Epithelial cell of proximal tubule (primary cell): ENCODE results near the gene ANKRD35. TPM values are rescaled to one million over a fixed set of nuclear protein-coding genes. Genes with fewer than 3 reads are reported as not detected.

Experiments
- DNase-seq: peaks from one replicate; pipeline ENCODE4 v3.0.0-alpha.2; 2011; ENCODE audit warnings: low read depth
- H3K4me3 ChIP-seq: 2 replicates; pipeline ENCODE4 v1.5.1; 2011; ENCODE audit warnings: low read depth, mild to moderate bottlenecking, low read length
- total RNA-seq: library from RNA; depleted of rRNA; stranded (reverse); fragments of >200 nt; gene quantifications from 2 replicates; pipeline ENCODE4 v1.2.3, GENCODE V29; 2015
- TF ChIP-seq, protein P1 (sequence below): conservative IDR thresholded peaks from 2 replicates; pipeline ENCODE4 v1.5.1; 2012; ENCODE audit warnings: low read depth, mild to moderate bottlenecking, low read length

Gene ANKRD35
- total RNA-seq, 1 donor from 2014 or later = 1.6 TPM

- TF ChIP-seq, protein P1, sequence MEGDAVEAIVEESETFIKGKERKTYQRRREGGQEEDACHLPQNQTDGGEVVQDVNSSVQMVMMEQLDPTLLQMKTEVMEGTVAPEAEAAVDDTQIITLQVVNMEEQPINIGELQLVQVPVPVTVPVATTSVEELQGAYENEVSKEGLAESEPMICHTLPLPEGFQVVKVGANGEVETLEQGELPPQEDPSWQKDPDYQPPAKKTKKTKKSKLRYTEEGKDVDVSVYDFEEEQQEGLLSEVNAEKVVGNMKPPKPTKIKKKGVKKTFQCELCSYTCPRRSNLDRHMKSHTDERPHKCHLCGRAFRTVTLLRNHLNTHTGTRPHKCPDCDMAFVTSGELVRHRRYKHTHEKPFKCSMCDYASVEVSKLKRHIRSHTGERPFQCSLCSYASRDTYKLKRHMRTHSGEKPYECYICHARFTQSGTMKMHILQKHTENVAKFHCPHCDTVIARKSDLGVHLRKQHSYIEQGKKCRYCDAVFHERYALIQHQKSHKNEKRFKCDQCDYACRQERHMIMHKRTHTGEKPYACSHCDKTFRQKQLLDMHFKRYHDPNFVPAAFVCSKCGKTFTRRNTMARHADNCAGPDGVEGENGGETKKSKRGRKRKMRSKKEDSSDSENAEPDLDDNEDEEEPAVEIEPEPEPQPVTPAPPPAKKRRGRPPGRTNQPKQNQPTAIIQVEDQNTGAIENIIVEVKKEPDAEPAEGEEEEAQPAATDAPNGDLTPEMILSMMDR = peak; percentile 11
- no peak for DNase-seq
- peak overlapping the region; percentile 95 for H3K4me3 ChIP-seq
These were observed 33.6 kb upstream of the ANKRD35 start for GRCh38 chr1:145918992-145919939.

DNA sequence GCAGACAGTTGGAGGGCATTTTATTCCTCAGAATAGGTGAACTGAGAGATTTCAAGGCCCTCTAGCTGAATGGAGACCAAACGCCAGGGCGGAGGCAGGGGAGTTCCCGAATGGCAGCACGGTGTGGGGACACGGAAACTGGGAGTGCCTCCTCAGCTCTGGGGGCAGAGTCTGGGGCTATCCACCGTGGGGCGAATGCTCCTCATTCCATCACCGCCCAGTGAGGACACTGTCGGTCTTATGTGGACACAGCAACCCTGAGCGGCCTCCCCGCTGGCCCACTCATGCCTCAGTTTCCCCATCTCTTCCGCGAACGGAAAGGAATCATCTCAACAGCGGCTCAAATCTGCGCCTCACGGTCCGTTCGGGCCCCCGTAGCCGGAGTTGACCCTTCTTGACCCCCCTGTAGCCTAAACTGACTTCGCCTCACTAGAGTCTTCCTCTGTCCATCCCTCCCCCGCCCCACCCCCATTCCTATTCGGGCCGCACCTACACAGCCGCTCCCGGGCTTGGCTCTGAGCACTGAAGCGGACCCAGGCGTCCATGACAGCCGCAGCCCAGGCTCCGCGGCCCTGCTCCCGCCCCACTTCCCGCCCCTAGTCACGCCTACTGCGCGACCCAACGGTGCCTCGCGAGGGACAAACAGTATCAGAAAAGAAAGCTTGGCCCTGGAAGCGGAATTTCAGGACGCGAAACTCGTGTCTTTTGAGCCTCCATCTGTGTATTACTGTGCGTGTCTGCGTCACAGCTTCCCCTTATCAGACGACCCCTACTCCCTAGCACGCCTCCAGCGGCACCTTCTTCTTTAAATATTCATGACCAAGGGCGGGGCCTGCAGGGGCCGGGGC, 32.7 kb upstream of the ANKRD35 start, which contains the start of gene PEX11B:
PEX11B (minus strand) TSS at position 574 of the 848 bp plus-strand sequence; CDS start at position 545, 29 bp downstream.
- H3K4me3 ChIP-seq = peak within 1 kb of the TSS; percentile 95
- TF ChIP-seq, protein P1 = no peak
- peak; percentile 54 for DNase-seq

DNA sequence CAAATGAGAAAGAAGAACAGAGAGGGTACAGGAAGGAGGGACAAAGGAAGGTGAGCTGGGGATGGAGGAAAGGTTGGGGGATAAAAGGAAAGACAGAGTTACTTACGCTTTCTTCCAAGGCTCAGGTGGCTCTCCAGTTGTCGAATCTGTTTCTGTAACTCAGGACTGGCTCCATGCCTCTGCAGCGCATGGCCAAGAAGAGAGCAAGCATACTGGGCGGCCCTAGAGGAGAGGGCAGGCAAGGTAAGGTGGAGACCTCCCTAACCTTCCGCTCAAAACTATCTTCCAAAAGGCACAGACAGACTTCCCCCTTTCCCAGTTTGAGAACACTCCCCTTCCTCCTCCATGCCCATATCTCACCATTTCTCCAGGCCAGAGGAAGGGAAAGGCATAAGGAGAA, 31.9 kb upstream of the ANKRD35 start:
- TF ChIP-seq, protein P1 = no peak
- DNase-seq = no peak
- peak overlapping the region; percentile 95 for H3K4me3 ChIP-seq

- no peak for DNase-seq
- H3K4me3 ChIP-seq = no peak overlapping the region
- TF ChIP-seq, protein P1 = no peak
These were observed 31.1 kb upstream of the ANKRD35 start for GRCh38 chr1:145916745-145917144.

GRCh38 chr1:145912128-145912641, 26.5 kb upstream of the ANKRD35 start:
- TF ChIP-seq, protein P1 = no peak
- no peak for DNase-seq

DNA sequence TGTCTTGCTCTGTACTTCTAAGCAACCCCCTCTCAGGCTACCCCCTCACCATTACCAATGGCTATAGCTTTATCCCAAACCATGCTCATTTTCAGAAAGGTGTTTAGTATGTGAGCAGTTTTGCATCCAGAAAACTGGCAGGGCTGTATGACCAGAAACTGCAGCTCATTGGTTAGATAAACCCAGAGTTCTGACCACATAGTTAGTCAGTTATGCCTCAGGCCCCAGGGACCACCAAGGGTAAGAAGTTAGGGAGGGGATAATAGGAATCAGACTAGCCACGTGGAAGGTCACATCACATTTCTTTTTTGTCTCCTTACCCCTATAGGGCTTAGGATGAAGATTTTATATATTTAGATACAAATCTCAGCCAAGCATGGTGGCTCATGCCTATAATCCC, 23.0 kb upstream of the ANKRD35 start:
- TF ChIP-seq, protein P1 = no peak
- DNase-seq = no peak
- H3K4me3 ChIP-seq = no peak overlapping the region

More at GRCh38 chr1:145912128-145912641, 26.5 kb upstream of the ANKRD35 start:
- no peak overlapping the region for H3K4me3 ChIP-seq
